K562 (cell line): ENCODE results near the gene KATNB1. TPM values are rescaled to one million over a fixed set of nuclear protein-coding genes. Genes with fewer than 3 reads are reported as not detected.

Source experiments
- ATF3 ChIP-seq, 2 experiments: fragments of 450-650 bp in 1 of 2; sonication (generic) in 1 of 2; formaldehyde crosslinking in 1 of 2; IDR thresholded peaks in 1 of 2; conservative IDR thresholded peaks in 1 of 2; 2 replicates each; pipeline versions ENCODE4 v1.6.1 to v1.8.1; 2016 to 2023; ENCODE audit warnings: mild to moderate bottlenecking in 2 of 2, moderate library complexity in 2 of 2, inconsistent platforms in 1 of 2, missing genetic modification reagents in 1 of 2
- CC2D1A ChIP-seq: fragments of 450-650 bp; IDR thresholded peaks from 2 replicates; pipeline ENCODE4 v1.6.1; 2017; ENCODE audit warnings: mild to moderate bottlenecking
- ETV1 ChIP-seq: fragments of 450-650 bp; conservative IDR thresholded peaks from 2 replicates; pipeline ENCODE4 v1.6.1; 2016; ENCODE audit warnings: missing genetic modification characterization, control low read depth, low read depth, missing compliant biosample characterization
- GTF2B ChIP-seq: IDR thresholded peaks from 2 replicates; pipeline ENCODE4 v1.6.1; 2011; ENCODE audit not compliant: insufficient read length; ENCODE audit errors: extremely low read depth
- GTF2F1 ChIP-seq: IDR thresholded peaks from 2 replicates; pipeline ENCODE4 v1.6.1; 2011; ENCODE audit warnings: low read depth, low read length, improper control_type of control experiment
- HIVEP1 ChIP-seq: fragments of 250-450 bp; sonication (Bioruptor Pico); IDR thresholded peaks from 2 replicates; pipeline ENCODE4 v1.4.0; 2020; ENCODE audit warnings: mild to moderate bottlenecking
- LEF1 ChIP-seq: fragments of 450-650 bp; IDR thresholded peaks from 2 replicates; pipeline ENCODE4 v1.6.1; 2016; ENCODE audit warnings: mild to moderate bottlenecking
- MECOM ChIP-seq: fragments of 250-450 bp; sonication (Bioruptor Pico); IDR thresholded peaks from 2 replicates; pipeline ENCODE4 v1.8.0; 2022; ENCODE audit warnings: inconsistent platforms
- NFXL1 ChIP-seq: fragments of 450-650 bp; formaldehyde crosslinking; IDR thresholded peaks from 2 replicates; pipeline ENCODE4 v1.4.0; 2021; ENCODE audit warnings: mild to moderate bottlenecking
- SIRT6 ChIP-seq: IDR thresholded peaks from one replicate; pipeline ENCODE4 v1.6.1; 2012; ENCODE audit warnings: low read depth, mild to moderate bottlenecking, control low read depth, inconsistent platforms, low read length, moderate library complexity
- SREBF2 ChIP-seq: sonication (generic); formaldehyde crosslinking; IDR thresholded peaks from 2 replicates; pipeline ENCODE4 v1.4.0; 2020; ENCODE audit warnings: mild to moderate bottlenecking, missing genetic modification reagents
- THAP7 ChIP-seq: fragments of 250-450 bp; sonication (Bioruptor Pico); IDR thresholded peaks from 2 replicates; pipeline ENCODE4 v1.5.0; 2021
- ZFP91 ChIP-seq: sonication (generic); formaldehyde crosslinking; IDR thresholded peaks from 2 replicates; pipeline ENCODE4 v1.8.0; 2022; ENCODE audit warnings: mild to moderate bottlenecking, missing genetic modification reagents
- ZNF197 ChIP-seq: fragments of 200-800 bp; sonication (Bioruptor generic); IDR thresholded peaks from 2 replicates; pipeline ENCODE4 v1.6.1; 2016; ENCODE audit warnings: low read depth, missing genetic modification characterization, missing compliant biosample characterization
- polyA plus RNA-seq, 8 experiments: library from polyadenylated mRNA; depleted of rRNA in 4 of 8; stranded (reverse) in 5 of 8; unstranded in 3 of 8; fragments of >200 nt; fragmentation: Nextera tagmentation in 2 of 8; fragmentation: Illumina TruSeq in 1 of 8; extraction: Ambion mirVana in 2 of 8; extraction: Trizol in 1 of 8; gene quantifications; 2 replicates each; pipeline versions ENCODE4 v1.2.1 to v1.2.3, GENCODE V29; 2011 to 2014; ENCODE audit warnings: inconsistent platforms in 1 of 8, missing spikeins in 1 of 8
- total RNA-seq, 7 experiments: library from RNA; depleted of rRNA in 6 of 7; stranded (reverse); fragments of >200 nt in 6 of 7; fragmentation: Illumina TruSeq in 2 of 7; extraction: Trizol in 2 of 7; gene quantifications; 2 replicates each; pipeline versions ENCODE4 v1.2.1 to v1.2.3, GENCODE V29; 2011 to 2021; ENCODE audit warnings: low replicate concordance in 1 of 7
- TF ChIP-seq, protein P1 (sequence below): sonication (generic); formaldehyde crosslinking; IDR thresholded peaks from 2 replicates; pipeline ENCODE4 v1.8.1; 2023; ENCODE audit warnings: missing genetic modification reagents, mild to moderate bottlenecking, borderline replicate concordance

Gene KATNB1
- total and polyA plus RNA-seq, 9 of the 15 experiments (the other 6 are each of a cell fraction or from before 2014, with no cell fraction given), result 1.2 to 52.6 (median 21.9) TPM

DNA sequence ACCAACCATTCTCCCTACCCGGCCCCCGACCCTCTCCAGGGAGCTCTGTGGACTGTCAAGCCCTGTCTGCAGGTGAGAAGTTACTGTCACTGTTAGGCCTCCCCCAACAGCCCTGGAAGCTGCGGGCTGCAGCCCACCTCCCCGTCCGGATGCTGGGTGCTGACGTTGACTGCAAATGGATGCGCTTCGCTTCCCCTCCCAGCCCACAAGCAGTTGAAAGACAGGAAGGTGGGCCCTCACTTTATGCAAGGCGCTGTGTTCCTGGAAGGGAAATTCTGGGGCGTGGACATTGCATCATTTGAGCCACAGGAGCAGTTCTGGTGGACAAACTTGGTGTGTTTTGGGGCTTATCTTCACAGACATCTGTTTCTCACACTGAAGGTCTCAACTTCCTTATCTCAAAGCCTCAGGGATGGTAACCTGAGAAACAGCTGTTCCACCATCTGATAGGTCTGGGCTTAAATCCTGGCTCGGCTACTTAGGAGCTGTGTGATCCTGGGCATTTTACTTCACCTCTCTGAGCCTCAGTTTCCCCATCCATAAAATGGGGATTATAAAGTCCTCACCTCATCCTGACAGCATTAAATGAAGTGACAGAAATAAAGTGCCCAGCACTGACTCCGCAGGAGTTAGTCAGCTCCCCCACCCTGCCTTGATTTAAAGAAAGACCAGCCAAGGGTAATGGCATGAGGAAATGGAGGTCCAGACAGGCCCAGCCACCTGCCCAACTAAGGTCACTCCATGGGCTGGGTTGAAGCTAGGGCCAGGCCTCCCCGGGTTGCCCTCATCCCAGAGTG is 45.6 kb upstream of the KATNB1 start (continued):
- TF ChIP-seq CC2D1A (peak; percentile 99), HIVEP1 (CRISPR knock-in tag) (peak; percentile 90; the same call in 1 of the 2 replicates), GTF2F1 (no peak), LEF1 (peak; percentile 98), MECOM (CRISPR knock-in tag) (peak; percentile 82), THAP7 (no peak), ZFP91 (CRISPR knock-in tag) (no peak), ATF3 (IDR thresholded peaks at IDR 0.05) (peak; percentile 100), ATF3 (CRISPR knock-in tag; conservative IDR thresholded peaks at IDR 0.05) (peak; percentile 99), ETV1 (peak; percentile 98), SIRT6 (no peak), NFXL1 (CRISPR knock-in tag) (no peak), SREBF2 (CRISPR knock-in tag) (no peak), GTF2B (no peak), ZNF197 (peak; percentile 96)
- TF ChIP-seq, protein P1, sequence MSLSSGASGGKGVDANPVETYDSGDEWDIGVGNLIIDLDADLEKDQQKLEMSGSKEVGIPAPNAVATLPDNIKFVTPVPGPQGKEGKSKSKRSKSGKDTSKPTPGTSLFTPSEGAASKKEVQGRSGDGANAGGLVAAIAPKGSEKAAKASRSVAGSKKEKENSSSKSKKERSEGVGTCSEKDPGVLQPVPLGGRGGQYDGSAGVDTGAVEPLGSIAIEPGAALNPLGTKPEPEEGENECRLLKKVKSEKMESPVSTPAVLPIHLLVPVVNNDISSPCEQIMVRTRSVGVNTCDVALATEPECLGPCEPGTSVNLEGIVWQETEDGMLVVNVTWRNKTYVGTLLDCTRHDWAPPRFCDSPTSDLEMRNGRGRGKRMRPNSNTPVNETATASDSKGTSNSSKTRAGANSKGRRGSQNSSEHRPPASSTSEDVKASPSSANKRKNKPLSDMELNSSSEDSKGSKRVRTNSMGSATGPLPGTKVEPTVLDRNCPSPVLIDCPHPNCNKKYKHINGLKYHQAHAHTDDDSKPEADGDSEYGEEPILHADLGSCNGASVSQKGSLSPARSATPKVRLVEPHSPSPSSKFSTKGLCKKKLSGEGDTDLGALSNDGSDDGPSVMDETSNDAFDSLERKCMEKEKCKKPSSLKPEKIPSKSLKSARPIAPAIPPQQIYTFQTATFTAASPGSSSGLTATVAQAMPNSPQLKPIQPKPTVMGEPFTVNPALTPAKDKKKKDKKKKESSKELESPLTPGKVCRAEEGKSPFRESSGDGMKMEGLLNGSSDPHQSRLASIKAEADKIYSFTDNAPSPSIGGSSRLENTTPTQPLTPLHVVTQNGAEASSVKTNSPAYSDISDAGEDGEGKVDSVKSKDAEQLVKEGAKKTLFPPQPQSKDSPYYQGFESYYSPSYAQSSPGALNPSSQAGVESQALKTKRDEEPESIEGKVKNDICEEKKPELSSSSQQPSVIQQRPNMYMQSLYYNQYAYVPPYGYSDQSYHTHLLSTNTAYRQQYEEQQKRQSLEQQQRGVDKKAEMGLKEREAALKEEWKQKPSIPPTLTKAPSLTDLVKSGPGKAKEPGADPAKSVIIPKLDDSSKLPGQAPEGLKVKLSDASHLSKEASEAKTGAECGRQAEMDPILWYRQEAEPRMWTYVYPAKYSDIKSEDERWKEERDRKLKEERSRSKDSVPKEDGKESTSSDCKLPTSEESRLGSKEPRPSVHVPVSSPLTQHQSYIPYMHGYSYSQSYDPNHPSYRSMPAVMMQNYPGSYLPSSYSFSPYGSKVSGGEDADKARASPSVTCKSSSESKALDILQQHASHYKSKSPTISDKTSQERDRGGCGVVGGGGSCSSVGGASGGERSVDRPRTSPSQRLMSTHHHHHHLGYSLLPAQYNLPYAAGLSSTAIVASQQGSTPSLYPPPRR (CRISPR knock-in tag), result peak; percentile 96
